GM12873 (cell line): Measurements from ENCODE around the gene FNBP1L.

ENCODE experiments used
- CTCF ChIP-seq: IDR thresholded peaks from 2 replicates; pipeline ENCODE4 v1.5.1; 2012; ENCODE audit warnings: low read depth, mild to moderate bottlenecking, moderate library complexity, low read length, control low read depth; ENCODE audit not compliant: insufficient read depth; ENCODE audit errors: missing control alignments

Gene FNBP1L

GRCh38 chr1:93588206-93588605 lies 140.3 kb downstream of the FNBP1L start:
- TF ChIP-seq CTCF = no peak

- no peak for TF ChIP-seq CTCF
Observed at GRCh38 chr1:93588955-93589354, 141.0 kb downstream of the FNBP1L start.

- TF ChIP-seq CTCF = no peak
Observed at GRCh38 chr1:93591676-93592550, 144.0 kb downstream of the FNBP1L start.

GRCh38 chr1:93592551-93592949 lies 144.6 kb downstream of the FNBP1L start:
- no peak for TF ChIP-seq CTCF

GRCh38 chr1:93593854-93594602 lies 146.1 kb downstream of the FNBP1L start:
- TF ChIP-seq CTCF = no peak

- no peak for TF ChIP-seq CTCF
Observed at GRCh38 chr1:93594603-93594880, 146.6 kb downstream of the FNBP1L start.

GRCh38 chr1:93595266-93595665 lies 147.3 kb downstream of the FNBP1L start:
- TF ChIP-seq CTCF = no peak
